T-cell (primary cell): Measurements from ENCODE around the gene RFC2. TPM values are rescaled to one million over a fixed set of nuclear protein-coding genes. Genes with fewer than 3 reads are reported as not detected.
A peak's percentile ranks its signal among the peaks of the same experiment; 100 is the strongest.

Experiments used
- ATAC-seq, 4 experiments: fragments of 200-7000 bp in 3 of 4; fragments of 150-1000 bp in 1 of 4; cut with Tn5 transposase; replicated peaks in 1 of 4; 1 replicate in 3 of 4; 2 replicates in 1 of 4; pipeline ENCODE4 v1.10.0; 2021; ENCODE audit warnings: moderate library complexity in 3 of 4, mild to moderate bottlenecking in 2 of 4, moderate number of reproducible peaks in 1 of 4
- CTCF ChIA-PET, 2 donors: fragments of 300-600 bp; sonication (Branson Sonifier 250); formaldehyde crosslinking; loops; one replicate each; lab custom pipeline; 2022; ENCODE audit warnings: antibody characterized with exemption in 2 of 2; lab: Charles Lee
- POLR2A ChIA-PET, 2 donors: fragments of 300-600 bp; sonication (Branson Sonifier 250); formaldehyde crosslinking; loops; one replicate each; lab custom pipeline; 2022; ENCODE audit warnings: antibody characterized with exemption in 2 of 2; lab: Charles Lee
- DNase-seq, 35 experiments: peaks; one replicate each; pipeline versions ENCODE4 v3.0.0 to v3.0.0-alpha.2; 2013 to 2023
- H3K27ac ChIP-seq: one replicate; pipeline ENCODE4 v1.5.1; 2013; ENCODE audit warnings: low read length
- H3K27me3 ChIP-seq, 2 experiments: replicated peaks in 1 of 2; 1 replicate in 1 of 2; 2 replicates in 1 of 2; pipeline versions ENCODE4 v1.6.1 to v1.7.0; 2013; ENCODE audit warnings: low read length in 1 of 2, mixed read lengths in 1 of 2; ENCODE audit not compliant: control insufficient read depth in 2 of 2, insufficient read depth in 2 of 2; ENCODE audit errors: extremely low read depth in 1 of 2
- H3K36me3 ChIP-seq, 2 donors: 1 replicate in 1 of 2; 2 replicates in 1 of 2; pipeline versions ENCODE4 v1.6.1 to v1.7.0; 2013; ENCODE audit warnings: low read length in 1 of 2; ENCODE audit not compliant: control insufficient read depth in 2 of 2, insufficient read depth in 1 of 2; ENCODE audit errors: extremely low read depth in 1 of 2
- H3K4me1 ChIP-seq, 2 experiments: 1 replicate in 1 of 2; 2 replicates in 1 of 2; pipeline versions ENCODE4 v1.6.1 to v1.7.0; 2013; ENCODE audit warnings: low read length in 2 of 2, mixed read lengths in 1 of 2; ENCODE audit not compliant: insufficient read depth in 2 of 2, control insufficient read depth in 1 of 2; ENCODE audit errors: extremely low read depth in 1 of 2
- H3K4me3 ChIP-seq, 2 donors: 1 replicate in 1 of 2; 2 replicates in 1 of 2; pipeline versions ENCODE4 v1.5.1 to v1.7.0; 2013; ENCODE audit warnings: mild to moderate bottlenecking in 2 of 2, low read length in 1 of 2, moderate library complexity in 1 of 2; ENCODE audit not compliant: control insufficient read depth in 1 of 2; ENCODE audit errors: extremely low read depth in 1 of 2
- H3K9me3 ChIP-seq: 2 replicates; pipeline ENCODE4 v1.7.0; 2013
- H3K27ac Mint-ChIP-seq, 2 donors: one replicate each; pipeline ENCODE4 v1.8.0; 2020 to 2021; ENCODE audit warnings: mild to moderate bottlenecking in 2 of 2, mixed read lengths in 2 of 2
- H3K27me3 Mint-ChIP-seq, 2 donors: one replicate each; pipeline ENCODE4 v1.8.0; 2021 to 2022; ENCODE audit warnings: mixed read lengths in 2 of 2
- H3K36me3 Mint-ChIP-seq: one replicate; pipeline ENCODE4 v1.8.0; 2021; ENCODE audit warnings: mixed read lengths
- H3K4me1 Mint-ChIP-seq, 3 donors: one replicate each; pipeline ENCODE4 v1.8.0; 2020 to 2022; ENCODE audit warnings: mixed read lengths in 3 of 3, mild to moderate bottlenecking in 1 of 3
- H3K4me3 Mint-ChIP-seq, 3 donors: one replicate each; pipeline ENCODE4 v1.8.0; 2020 to 2022; ENCODE audit warnings: mild to moderate bottlenecking in 3 of 3, mixed read lengths in 3 of 3, moderate library complexity in 3 of 3
- H3K9me3 Mint-ChIP-seq, 3 donors: one replicate each; pipeline ENCODE4 v1.8.0; 2020 to 2022; ENCODE audit warnings: mixed read lengths in 3 of 3
- WGBS: methylation state at CpG from one replicate; pipeline ENCODE4 v1.1.5; 2013; ENCODE audit warnings: missing lambda C conversion rate; ENCODE audit not compliant: insufficient coverage; 5-methylcytosine and 5-hydroxymethylcytosine counted together
- total RNA-seq, 35 experiments: library from RNA in 6 of 35; stranded (reverse) in 6 of 35; fragments of 120-200 nt in 1 of 35; gene quantifications; one replicate each; pipeline versions ENCODE4 v1.2.1 to v1.2.4 and lab custom pipeline; 2013 to 2026

RFC2 gene
- total RNA-seq, 5 donors from 2014 or later (not counting 1 experiment from before 2014, with no cell fraction given) = 13.3 to 17.6 (median 14.8) TPM

GRCh38 chr7:74283858-74284447 lies 29.8 kb upstream of the RFC2 start:
- H3K27me3 ChIP-seq = peaks cover 0 to 64% of the 10 kb centered on the region in 2 experiments
- ATAC-seq (no peak), DNase-seq (no peak)
- H3K27ac Mint-ChIP-seq = no peak overlapping the region
- H3K9me3 Mint-ChIP-seq = no peaks in the 10 kb centered on the region
- CTCF ChIA-PET = no interaction called here
- H3K4me3 ChIP-seq = no peak overlapping the region
- H3K27me3 Mint-ChIP-seq = peaks cover 0 to 14% of the 10 kb centered on the region in 2 donors
- POLR2A ChIA-PET = no interaction called here
- no peak overlapping the region for H3K4me3 Mint-ChIP-seq
- no peak overlapping the region for H3K27ac ChIP-seq
- no peaks in the 10 kb centered on the region for H3K36me3 Mint-ChIP-seq
- 89% methylated on average over 5 of the region's 9 CpGs for WGBS
- H3K4me1 Mint-ChIP-seq = peaks cover 9 to 11% (median 11%) of the 10 kb centered on the region in 3 donors
- no peaks in the 10 kb centered on the region for H3K9me3 ChIP-seq
- H3K36me3 ChIP-seq = no peaks in the 10 kb centered on the region
- H3K4me1 ChIP-seq = peaks cover 2 to 10% of the 10 kb centered on the region in 2 experiments

DNA sequence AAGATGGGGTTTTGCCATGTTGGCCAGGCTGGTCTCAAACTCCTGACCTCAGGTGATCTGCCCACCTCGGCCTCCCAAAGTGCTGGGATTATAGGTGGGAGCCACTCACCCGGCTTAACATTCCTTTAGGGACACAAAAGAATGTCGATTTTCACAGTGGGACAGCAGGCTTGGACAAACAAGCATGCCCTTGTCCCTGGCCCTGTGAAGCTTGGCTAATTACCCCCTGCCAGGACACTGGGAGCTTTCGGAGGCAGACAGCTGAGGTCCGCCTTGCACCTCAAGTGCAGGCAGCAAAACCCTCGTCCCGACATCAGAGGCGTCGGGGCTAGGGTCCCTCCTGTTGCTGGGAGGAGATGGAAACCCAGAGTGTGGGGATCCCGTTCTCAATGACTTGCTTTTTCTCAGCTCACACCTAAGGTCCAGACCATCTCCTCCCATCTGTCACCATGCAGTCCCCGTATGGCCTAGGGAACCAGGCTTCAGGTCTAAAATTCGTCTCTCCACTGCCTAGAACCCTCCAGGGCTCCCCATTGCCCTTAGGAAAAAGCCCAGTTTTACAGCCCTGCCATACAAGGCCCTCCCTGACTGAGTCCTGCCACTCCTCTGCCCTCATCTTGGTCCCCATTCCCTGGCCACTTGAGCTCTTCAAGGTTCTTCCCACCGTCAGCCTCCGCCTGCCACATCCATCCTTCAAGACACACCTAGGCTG lies 28.7 kb upstream of the RFC2 start:
- peaks cover 0 to under 1% (median under 1%) of the 10 kb centered on the region in 3 donors for H3K4me1 Mint-ChIP-seq
- no peaks in the 10 kb centered on the region for H3K9me3 Mint-ChIP-seq
- Histone ChIP-seq H3K27ac (no peak overlapping the region), H3K27me3 (peaks cover 0 to 55% of the 10 kb centered on the region in 2 experiments), H3K4me1 (no peaks in the 10 kb centered on the region), H3K4me3 (no peak overlapping the region), H3K36me3 (no peaks in the 10 kb centered on the region), H3K9me3 (no peaks in the 10 kb centered on the region)
- H3K27me3 Mint-ChIP-seq = peaks cover 0 to 14% of the 10 kb centered on the region in 2 donors
- CTCF ChIA-PET = no interaction called here
- H3K27ac Mint-ChIP-seq = no peak overlapping the region
- POLR2A ChIA-PET = no interaction called here
- DNase-seq (no peak), ATAC-seq (no peak)
- H3K4me3 Mint-ChIP-seq = no peak overlapping the region
- no peaks in the 10 kb centered on the region for H3K36me3 Mint-ChIP-seq
- WGBS = 82% methylated on average over 10 of the region's 14 CpGs

DNA sequence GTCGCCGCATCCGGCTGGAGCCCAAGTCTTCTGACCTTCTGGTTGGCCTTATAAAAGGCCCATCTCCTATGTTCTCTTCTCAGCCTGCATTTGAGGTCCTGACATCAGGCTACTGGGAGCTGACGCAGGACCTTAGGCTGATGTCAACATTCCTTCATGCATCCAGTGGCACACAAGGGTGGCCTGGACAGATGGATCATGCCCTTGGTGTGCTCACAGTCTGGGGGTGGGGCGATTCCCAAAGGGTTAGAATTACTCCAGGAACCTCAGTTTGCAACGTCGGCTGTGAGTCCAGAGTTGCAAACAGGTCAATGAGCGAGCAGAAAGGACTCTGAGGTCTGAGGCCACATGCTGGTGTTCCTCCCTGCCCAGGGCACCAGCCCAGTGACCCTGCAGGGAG lies 26.8 kb upstream of the RFC2 start:
- 100% methylated on average over 5 of the region's 8 CpGs for WGBS
- Mint-ChIP-seq H3K36me3 (no peaks in the 10 kb centered on the region), H3K4me3 (no peak overlapping the region), H3K27ac (no peak overlapping the region), H3K9me3 (no peaks in the 10 kb centered on the region), H3K27me3 (peaks cover 0 to 14% of the 10 kb centered on the region in 2 donors), H3K4me1 (no peaks in the 10 kb centered on the region)
- ChIA-PET POLR2A (no interaction called here), CTCF (interaction anchor here in 1 of 2 donors (0.6 kb wide), 1 partner anchor 152 kb away, joined by 4 read pairs; no protein-coding TSS in a partner anchor)
- Histone ChIP-seq H3K27ac (no peak overlapping the region), H3K9me3 (no peaks in the 10 kb centered on the region), H3K36me3 (no peaks in the 10 kb centered on the region), H3K27me3 (peaks cover 0 to 38% of the 10 kb centered on the region in 2 experiments), H3K4me3 (no peak overlapping the region), H3K4me1 (no peaks in the 10 kb centered on the region)
- DNase-seq (no peak), ATAC-seq (no peak)

GRCh38 chr7:74277636-74278035 lies 23.4 kb upstream of the RFC2 start:
- 92% methylated on average over 2 of the region's 4 CpGs for WGBS
- ATAC-seq (no peak), DNase-seq (no peak)
- Mint-ChIP-seq H3K27me3 (no peaks in the 10 kb centered on the region), H3K4me1 (no peaks in the 10 kb centered on the region), H3K9me3 (no peaks in the 10 kb centered on the region), H3K27ac (no peak overlapping the region), H3K4me3 (no peak overlapping the region), H3K36me3 (no peaks in the 10 kb centered on the region)
- Histone ChIP-seq H3K27me3 (peaks cover 0 to 22% of the 10 kb centered on the region in 2 experiments), H3K27ac (no peak overlapping the region), H3K4me3 (no peak overlapping the region), H3K4me1 (no peaks in the 10 kb centered on the region), H3K36me3 (no peaks in the 10 kb centered on the region), H3K9me3 (no peaks in the 10 kb centered on the region)
- ChIA-PET POLR2A (no interaction called here), CTCF (no interaction called here)

- CTCF ChIA-PET = interaction anchor here (0.7 kb wide), 2 partner anchors 12 to 33 kb away, joined by 3 read pairs; no protein-coding TSS in a partner anchor
- peaks cover 0 to 11% (median 6%) of the 10 kb centered on the region in 3 donors for H3K4me1 Mint-ChIP-seq
- peaks cover 0 to 3% of the 10 kb centered on the region in 2 donors for H3K27me3 Mint-ChIP-seq
- H3K9me3 Mint-ChIP-seq = no peaks in the 10 kb centered on the region
- H3K36me3 ChIP-seq = no peaks in the 10 kb centered on the region
- no peak overlapping the region for H3K27ac Mint-ChIP-seq
- no peak for DNase-seq
- peaks cover 0 to 22% of the 10 kb centered on the region in 2 experiments for H3K27me3 ChIP-seq
- ATAC-seq = no peak
- WGBS = 80% methylated on average over 4 of the region's 6 CpGs
- H3K9me3 ChIP-seq = no peaks in the 10 kb centered on the region
- peaks cover 0 to 7% of the 10 kb centered on the region in 2 experiments for H3K4me1 ChIP-seq
- no peak overlapping the region for H3K4me3 Mint-ChIP-seq
- POLR2A ChIA-PET = no interaction called here
- no peak overlapping the region for H3K27ac ChIP-seq
- no peaks in the 10 kb centered on the region for H3K36me3 Mint-ChIP-seq
- no peak overlapping the region for H3K4me3 ChIP-seq
These were observed 21.2 kb upstream of the RFC2 start for GRCh38 chr7:74275401-74275881.

DNA sequence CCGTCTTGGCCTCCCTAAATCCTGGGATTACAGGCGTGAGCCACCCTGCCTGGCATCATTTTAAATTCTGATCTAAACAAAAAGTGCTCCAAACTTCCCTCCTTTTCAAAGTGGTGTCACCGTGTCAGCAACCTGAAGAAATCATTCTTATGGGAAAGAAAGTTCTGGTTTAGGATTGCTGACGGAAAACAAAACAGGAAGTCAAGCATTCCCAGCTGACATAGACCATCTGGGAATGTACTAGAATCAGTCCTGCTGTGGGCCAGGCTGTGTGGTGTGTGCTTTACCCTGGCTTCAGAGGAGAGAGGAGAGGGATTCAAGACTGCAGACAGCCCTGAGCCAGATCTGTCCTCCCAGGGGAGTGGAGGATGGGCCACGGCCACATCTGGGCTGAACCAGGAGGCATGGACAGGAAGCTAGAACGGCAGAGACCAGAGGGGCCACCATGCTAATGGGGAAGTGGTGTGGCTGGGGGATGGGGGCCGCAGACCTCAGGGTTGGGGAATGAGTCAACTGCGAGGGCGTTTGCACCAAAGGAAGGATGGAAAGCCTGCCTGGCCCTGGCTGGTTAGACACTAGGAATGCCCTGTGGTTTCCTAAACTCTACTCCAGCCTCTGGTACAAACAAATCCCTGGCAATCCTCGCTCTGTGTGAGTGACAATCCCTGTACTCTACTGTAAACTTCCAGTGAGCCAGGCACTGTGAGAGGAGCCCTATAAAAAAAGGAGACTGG lies 18.3 kb upstream of the RFC2 start:
- Histone ChIP-seq H3K36me3 (no peaks in the 10 kb centered on the region), H3K4me1 (peaks cover 0 to 15% of the 10 kb centered on the region in 2 experiments), H3K27ac (no peak overlapping the region), H3K9me3 (no peaks in the 10 kb centered on the region), H3K4me3 (no peak overlapping the region), H3K27me3 (peaks cover 0 to 32% of the 10 kb centered on the region in 2 experiments)
- no peak overlapping the region for H3K4me3 Mint-ChIP-seq
- peaks cover 0 to 6% of the 10 kb centered on the region in 2 donors for H3K27me3 Mint-ChIP-seq
- H3K36me3 Mint-ChIP-seq = no peaks in the 10 kb centered on the region
- ChIA-PET CTCF (no interaction called here), POLR2A (interaction anchor here in 1 of 2 donors (0.5 kb wide), 1 partner anchor 90 kb away, joined by 8 read pairs; no protein-coding TSS in a partner anchor)
- H3K9me3 Mint-ChIP-seq = no peaks in the 10 kb centered on the region
- no peak overlapping the region for H3K27ac Mint-ChIP-seq
- peaks cover 0 to 15% (median 9%) of the 10 kb centered on the region in 3 donors for H3K4me1 Mint-ChIP-seq
- ATAC-seq (no peak), DNase-seq (peak in 4 of 35 experiments; percentile 11 to 41 (median 16))
- 51% methylated on average over 4 of the region's 10 CpGs for WGBS
